H9 (cell line): Measurements from ENCODE around the gene SCUBE1. TPM values are rescaled to one million over a fixed set of nuclear protein-coding genes. Genes with fewer than 3 reads are reported as not detected.

Experiments used
- DNase-seq: peaks from one replicate; pipeline ENCODE4 v3.0.0-alpha.2; 2017
- H2AFZ ChIP-seq: one replicate; pipeline ENCODE4 v1.6.1; 2013; ENCODE audit warnings: mild to moderate bottlenecking, low read length, control low read depth, moderate library complexity
- H2AK5ac ChIP-seq: 2 replicates; pipeline ENCODE4 v1.6.1; 2013; ENCODE audit warnings: low read length, control low read depth, mixed read lengths; ENCODE audit not compliant: insufficient read length
- H2BK120ac ChIP-seq: one replicate; pipeline ENCODE4 v1.6.1; 2013; ENCODE audit warnings: low read depth, mild to moderate bottlenecking, low read length, control low read depth, inconsistent platforms; ENCODE audit not compliant: poor library complexity, severe bottlenecking
- H2BK12ac ChIP-seq: 2 replicates; pipeline ENCODE4 v1.6.1; 2013; ENCODE audit warnings: low read length, control low read depth, mixed read lengths, low read depth; ENCODE audit not compliant: insufficient read length
- H2BK15ac ChIP-seq: 2 replicates; pipeline ENCODE4 v1.6.1; 2013; ENCODE audit warnings: low read depth, low read length, control low read depth
- H2BK20ac ChIP-seq: one replicate; pipeline ENCODE4 v1.6.1; 2013; ENCODE audit warnings: low read depth, mild to moderate bottlenecking, low read length, control low read depth, inconsistent platforms; ENCODE audit not compliant: poor library complexity, severe bottlenecking
- H2BK5ac ChIP-seq: 2 replicates; pipeline ENCODE4 v1.6.1; 2013; ENCODE audit warnings: low read length, control low read depth, mixed read lengths; ENCODE audit not compliant: insufficient read length
- H3K14ac ChIP-seq: 2 replicates; pipeline ENCODE4 v1.6.1; 2013; ENCODE audit warnings: low read length, control low read depth; ENCODE audit not compliant: insufficient read depth
- H3K18ac ChIP-seq: 2 replicates; pipeline ENCODE4 v1.6.1; 2013; ENCODE audit warnings: low read depth, mild to moderate bottlenecking, mixed read lengths, low read length, control low read depth; ENCODE audit not compliant: insufficient read length
- H3K23ac ChIP-seq: 2 replicates; pipeline ENCODE4 v1.6.1; 2013; ENCODE audit warnings: low read length, control low read depth, mixed read lengths, low read depth; ENCODE audit not compliant: insufficient read length
- H3K23me2 ChIP-seq: 2 replicates; pipeline ENCODE4 v1.6.1; 2013; ENCODE audit warnings: low read depth, mild to moderate bottlenecking, mixed read lengths, low read length, control low read depth; ENCODE audit not compliant: insufficient read length, poor library complexity, severe bottlenecking
- H3K27ac ChIP-seq: 2 replicates; pipeline ENCODE4 v1.5.1; 2013; ENCODE audit warnings: low read length, control low read depth, mixed read lengths, low read depth; ENCODE audit not compliant: insufficient read length
- H3K27me3 ChIP-seq: 2 replicates; pipeline ENCODE4 v1.6.1; 2013; ENCODE audit warnings: low read length, control low read depth, inconsistent platforms; ENCODE audit not compliant: insufficient read depth
- H3K4ac ChIP-seq: 2 replicates; pipeline ENCODE4 v1.6.1; 2013; ENCODE audit warnings: low read depth, mild to moderate bottlenecking, control low read depth, inconsistent platforms, low read length, moderate library complexity
- H3K4me1 ChIP-seq: 2 replicates; pipeline ENCODE4 v1.6.1; 2013; ENCODE audit warnings: low read length, control low read depth, inconsistent platforms; ENCODE audit not compliant: insufficient read depth
- H3K4me2 ChIP-seq: 2 replicates; pipeline ENCODE4 v1.6.1; 2013; ENCODE audit warnings: low read length, control low read depth, mixed read lengths; ENCODE audit not compliant: insufficient read length, insufficient read depth
- H3K56ac ChIP-seq: 2 replicates; pipeline ENCODE4 v1.6.1; 2013; ENCODE audit warnings: low read depth, mild to moderate bottlenecking, mixed read lengths, low read length, control low read depth; ENCODE audit not compliant: insufficient read length
- H3K79me1 ChIP-seq: 2 replicates; pipeline ENCODE4 v1.6.1; 2013; ENCODE audit warnings: low read depth, mild to moderate bottlenecking, moderate library complexity, low read length, control low read depth, inconsistent platforms; ENCODE audit not compliant: insufficient read depth, poor library complexity, severe bottlenecking
- H3K79me2 ChIP-seq: 2 replicates; pipeline ENCODE4 v1.6.1; 2013; ENCODE audit warnings: low read length, control low read depth, inconsistent platforms; ENCODE audit not compliant: insufficient read depth
- H3K9ac ChIP-seq: 2 replicates; pipeline ENCODE4 v1.6.1; 2013; ENCODE audit warnings: low read length, control low read depth, mixed read lengths; ENCODE audit not compliant: insufficient read length; ENCODE audit errors: extremely low read depth
- H3K9me3 ChIP-seq: one replicate; pipeline ENCODE4 v1.6.1; 2013; ENCODE audit warnings: low read depth, low read length, inconsistent platforms; ENCODE audit not compliant: control insufficient read depth
- H3T11ph ChIP-seq: one replicate; pipeline ENCODE4 v1.6.1; 2013; ENCODE audit warnings: mild to moderate bottlenecking, low read length, control low read depth, inconsistent platforms
- H4K20me1 ChIP-seq: one replicate; pipeline ENCODE4 v1.6.1; 2013; ENCODE audit not compliant: control insufficient read depth, insufficient read length, insufficient read depth
- H4K5ac ChIP-seq: 2 replicates; pipeline ENCODE4 v1.6.1; 2013; ENCODE audit warnings: low read depth, mild to moderate bottlenecking, mixed read lengths, low read length, control low read depth; ENCODE audit not compliant: insufficient read length
- H4K8ac ChIP-seq: replicated peaks from 2 replicates; pipeline ENCODE4 v1.6.1; 2013; ENCODE audit warnings: low read length, control low read depth, mixed read lengths, low read depth; ENCODE audit not compliant: insufficient read length
- H4K91ac ChIP-seq: 2 replicates; pipeline ENCODE4 v1.6.1; 2013; ENCODE audit warnings: low read depth, mild to moderate bottlenecking, moderate library complexity, mixed read lengths, low read length, control low read depth; ENCODE audit not compliant: insufficient read length
- H3K27ac Mint-ChIP-seq, 3 experiments: 2 replicates in 2 of 3; 3 replicates in 1 of 3; pipeline ENCODE4 v1.8.0; 2020 to 2021; ENCODE audit warnings: mixed read lengths in 3 of 3, mild to moderate bottlenecking in 1 of 3, moderate library complexity in 1 of 3
- H3K27me3 Mint-ChIP-seq: 2 replicates; pipeline ENCODE4 v1.8.0; 2021; ENCODE audit warnings: low read depth, mild to moderate bottlenecking, moderate library complexity, mixed read lengths
- H3K36me3 Mint-ChIP-seq, 3 experiments: 2 replicates in 2 of 3; 3 replicates in 1 of 3; pipeline ENCODE4 v1.8.0; 2020 to 2021; ENCODE audit warnings: low read depth in 3 of 3, mixed read lengths in 3 of 3; ENCODE audit not compliant: insufficient read depth in 1 of 3
- H3K4me1 Mint-ChIP-seq, 2 experiments: 2 replicates each; pipeline ENCODE4 v1.8.0; 2020; ENCODE audit warnings: mixed read lengths in 2 of 2
- H3K4me3 Mint-ChIP-seq, 2 experiments: 2 replicates in 1 of 2; 3 replicates in 1 of 2; pipeline ENCODE4 v1.8.0; 2020 to 2021; ENCODE audit warnings: mild to moderate bottlenecking in 2 of 2, mixed read lengths in 2 of 2, moderate library complexity in 1 of 2
- H3K9me3 Mint-ChIP-seq, 2 experiments: 2 replicates in 1 of 2; 3 replicates in 1 of 2; pipeline ENCODE4 v1.8.0; 2020; ENCODE audit warnings: mild to moderate bottlenecking in 2 of 2, mixed read lengths in 2 of 2, moderate library complexity in 1 of 2
- CTCF ChIP-seq: fragments of 200-600 bp; sonication (generic); conservative IDR thresholded peaks from 3 replicates; pipeline ENCODE4 v1.8.0; 2021; ENCODE audit warnings: antibody characterized with exemption, mild to moderate bottlenecking
- WGBS: extraction: QIAGEN DNeasy Blood & Tissue Kit; methylation state at CpG from one replicate; pipeline ENCODE4 v1.1.7; 2013; ENCODE audit warnings: missing lambda C conversion rate, low lambda C conversion rate, mixed read lengths; ENCODE audit not compliant: insufficient read length; ENCODE audit errors: extremely low coverage; 5-methylcytosine and 5-hydroxymethylcytosine counted together
- total RNA-seq: library from RNA; stranded (reverse); gene quantifications from 2 replicates; pipeline ENCODE4 v1.2.1, GENCODE V29; 2021

The SCUBE1 gene
- total RNA-seq, 1 experiment from 2014 or later: 1.2 TPM

DNA sequence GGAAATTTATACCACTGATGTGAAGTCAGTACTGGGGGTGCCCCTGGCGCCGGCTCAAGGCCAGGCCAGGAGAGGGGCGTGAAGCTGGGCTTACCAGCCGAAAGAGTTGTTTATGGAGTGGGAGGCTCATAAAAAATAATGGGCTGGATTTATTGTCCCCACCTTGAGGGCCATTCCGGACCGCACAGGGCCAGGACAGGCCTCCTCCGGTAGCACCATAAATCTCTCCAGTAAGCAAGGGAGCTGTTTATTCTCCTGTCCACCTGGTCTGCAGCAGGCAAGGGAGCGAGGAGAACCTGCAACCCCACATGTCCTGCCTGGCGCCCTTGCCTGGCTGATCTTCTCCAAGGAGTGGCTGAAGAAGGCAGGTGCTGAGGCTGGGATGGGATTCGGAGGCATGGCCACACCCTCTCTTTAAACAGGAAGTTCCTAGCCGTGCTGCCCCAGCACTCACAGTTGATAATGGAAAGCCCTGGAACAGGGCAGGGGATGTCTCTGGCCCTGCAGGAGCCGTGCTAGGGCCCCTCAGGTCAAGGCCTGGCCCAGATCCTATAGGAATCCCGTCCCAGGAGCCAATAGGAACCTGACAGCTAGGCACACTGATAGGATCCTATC lies 65.1 kb downstream of the SCUBE1 start:
- peaks cover 7% of the 10 kb centered on the region; the same call in 1 of the 2 replicates for H3K4me1 ChIP-seq
- no peak overlapping the region for H3K14ac ChIP-seq
- peaks cover 15% of the 10 kb centered on the region for H3K27me3 Mint-ChIP-seq
- H4K20me1 ChIP-seq: no peaks in the 10 kb centered on the region
- no peak overlapping the region for H3K4ac ChIP-seq
- H3K79me1 ChIP-seq: no peaks in the 10 kb centered on the region
- no peaks in the 10 kb centered on the region for H3K9me3 Mint-ChIP-seq
- H3T11ph ChIP-seq: no peak overlapping the region
- H3K79me2 ChIP-seq: no peaks in the 10 kb centered on the region
- peaks cover 22 to 30% of the 10 kb centered on the region in 2 experiments for H3K4me1 Mint-ChIP-seq
- H2AK5ac ChIP-seq: no peak overlapping the region
- no peak overlapping the region for H3K27ac ChIP-seq
- no peak overlapping the region for H2AFZ ChIP-seq
- no peak overlapping the region for H3K18ac ChIP-seq
- no peak for DNase-seq
- no peak overlapping the region for H3K9ac ChIP-seq
- H3K4me2 ChIP-seq: no peak overlapping the region
- no peak overlapping the region for H2BK120ac ChIP-seq
- no peak overlapping the region for H3K23ac ChIP-seq
- H2BK15ac ChIP-seq: no peak overlapping the region
- H2BK20ac ChIP-seq: no peak overlapping the region
- H3K27me3 ChIP-seq: no peaks in the 10 kb centered on the region
- H4K91ac ChIP-seq: no peak overlapping the region
- no peaks in the 10 kb centered on the region for H3K9me3 ChIP-seq
- H2BK12ac ChIP-seq: no peak overlapping the region
- WGBS: no CpG with 5 or more reads among the region's 13 CpGs
- H3K36me3 Mint-ChIP-seq: no peaks in the 10 kb centered on the region
- H3K27ac Mint-ChIP-seq: no peak overlapping the region
- no peak overlapping the region for H4K8ac ChIP-seq
- no peak overlapping the region for H3K4me3 Mint-ChIP-seq
- no peaks in the 10 kb centered on the region for H3K23me2 ChIP-seq
- no peak overlapping the region for H2BK5ac ChIP-seq
- no peak overlapping the region for H3K56ac ChIP-seq
- no peak overlapping the region for H4K5ac ChIP-seq
- no peak for TF ChIP-seq CTCF
